HG02885 (cell line): ENCODE results near the gene ADGRV1.

Source experiments
- ATAC-seq: cut with Tn5 transposase; IDR thresholded peaks from one replicate; pipeline ENCODE4 v1.9.1; 2021; ENCODE audit warnings: mild to moderate bottlenecking; ENCODE audit not compliant: unreplicated experiment, poor library complexity

The ADGRV1 gene

GRCh38 chr5:90558344-90559192 is at the start of gene ADGRV1:
Gene ADGRV1, plus strand, starts transcription at chr5:90558797. Its CDS starts 99 bp downstream, at chr5:90558896.
- ATAC-seq = peak; percentile 60

GRCh38 chr5:90510438-90510837 is 48.2 kb upstream of the ADGRV1 start:
- ATAC-seq = no peak

- no peak for ATAC-seq
These were observed 44.1 kb upstream of the ADGRV1 start for GRCh38 chr5:90514520-90514919.

DNA sequence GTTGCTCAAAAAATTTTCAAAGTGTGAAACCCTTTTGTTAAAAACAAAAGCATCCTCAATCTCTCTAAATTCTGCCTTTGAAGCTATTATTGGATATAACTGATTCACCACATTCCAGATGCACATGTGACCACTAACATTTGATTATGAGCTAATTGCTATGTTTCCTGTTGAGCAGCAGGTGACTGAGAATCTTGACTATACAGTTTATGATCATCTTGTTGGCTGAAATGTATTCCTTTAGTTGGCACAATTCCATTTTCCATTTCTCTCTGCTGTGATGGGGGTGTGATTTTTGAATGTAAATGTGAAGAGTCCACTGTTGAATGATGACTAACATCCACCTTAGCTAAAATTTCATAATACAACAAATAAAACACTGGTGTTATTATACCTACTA is 39.9 kb upstream of the ADGRV1 start:
- no peak for ATAC-seq

DNA sequence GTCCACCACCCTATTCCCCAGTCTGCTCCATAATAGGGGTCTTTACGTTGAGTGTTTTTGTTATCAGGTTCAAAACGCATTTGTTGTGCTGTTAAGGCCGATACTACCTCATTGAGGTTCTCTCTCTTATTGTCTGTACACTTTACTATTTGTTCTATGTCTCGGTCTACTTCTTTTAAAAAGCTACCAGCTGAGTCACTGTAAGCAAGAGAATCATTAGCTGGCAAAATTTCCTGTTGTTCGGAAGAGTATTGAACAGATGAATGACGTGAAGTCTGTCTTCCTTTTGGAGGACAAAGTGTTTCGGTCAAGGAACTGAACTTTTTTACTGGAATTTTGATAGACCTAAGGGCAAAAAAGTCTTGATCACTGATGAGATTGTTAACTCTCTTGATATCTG is 39.5 kb upstream of the ADGRV1 start:
- ATAC-seq = no peak

GRCh38 chr5:90528601-90529193 is 29.9 kb upstream of the ADGRV1 start:
- peak; percentile 3 for ATAC-seq

- peak; percentile 89 for ATAC-seq
These were observed 29.2 kb upstream of the ADGRV1 start, which contains the start of gene LYSMD3 for GRCh38 chr5:90529194-90529938. Gene LYSMD3, minus strand, starts transcription at chr5:90529584. Its CDS starts 4,295 bp downstream, at chr5:90525289.

DNA sequence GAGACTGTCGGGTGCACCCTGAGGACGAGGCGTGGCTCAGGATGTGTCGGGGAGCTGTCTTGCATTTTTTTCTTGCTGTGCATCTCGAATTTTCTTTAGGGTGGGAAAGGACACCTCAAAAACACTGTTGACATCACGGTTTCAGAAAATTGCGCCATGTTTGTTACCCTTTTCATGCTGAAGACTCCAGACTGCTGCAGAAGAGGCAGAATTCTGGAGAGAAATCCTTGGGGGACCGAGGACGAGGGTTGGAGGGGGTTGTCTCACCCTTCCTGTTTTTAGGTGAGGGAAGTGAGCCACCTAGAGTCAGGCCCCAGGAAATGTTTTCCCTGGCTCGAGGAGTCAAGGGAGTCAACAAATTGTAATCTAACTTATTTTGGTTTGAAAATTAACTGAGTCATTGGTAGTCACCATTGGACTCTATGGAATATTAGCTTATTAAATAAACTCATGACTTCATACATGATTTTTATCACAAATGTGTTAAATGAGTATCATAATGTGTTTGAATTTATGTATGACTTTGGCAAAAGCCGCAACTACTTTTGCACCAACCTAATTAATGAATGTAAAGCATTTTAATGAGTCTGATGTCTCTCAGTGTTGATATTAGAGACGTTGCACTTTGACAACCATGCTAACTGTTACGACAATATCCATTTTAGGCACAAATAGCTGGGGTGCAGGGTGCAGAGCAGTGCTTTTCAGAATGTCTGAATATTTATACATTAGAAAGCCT is 28.5 kb upstream of the ADGRV1 start:
- ATAC-seq = peak; percentile 52

DNA sequence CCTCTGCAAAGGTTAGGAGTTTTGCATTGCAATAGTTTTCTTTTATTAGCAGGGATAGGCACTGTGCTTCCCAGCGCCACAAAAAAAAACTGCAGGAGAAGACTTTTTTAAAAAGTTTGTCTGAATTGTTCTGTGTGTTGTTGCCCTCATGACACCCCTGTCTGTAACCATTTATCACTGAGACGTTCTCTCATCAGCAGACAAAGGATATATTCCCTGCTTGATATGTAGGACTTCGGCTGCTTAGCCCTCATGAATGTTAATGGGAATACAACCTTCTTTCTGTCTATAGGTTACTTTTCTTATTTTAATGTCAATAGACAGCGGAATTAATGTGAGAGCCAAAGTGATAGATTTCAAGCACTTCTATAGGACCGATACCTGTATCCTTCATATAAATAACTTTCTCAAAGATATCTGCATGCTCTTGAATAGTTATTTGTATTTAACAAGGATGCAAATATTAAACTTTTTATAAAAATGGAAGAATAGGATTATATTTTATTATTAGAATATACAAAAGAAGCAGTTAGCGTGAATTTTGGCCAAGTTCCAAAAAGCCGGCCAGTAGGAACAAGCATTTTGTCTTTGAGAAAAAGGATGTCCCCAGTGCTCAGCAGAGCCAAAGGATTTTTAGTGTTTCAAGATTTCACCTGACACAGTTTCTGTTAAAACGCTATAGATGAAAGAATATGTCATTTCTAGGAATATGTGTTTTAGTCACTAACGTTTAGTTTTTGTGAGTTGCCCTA is 27.7 kb upstream of the ADGRV1 start:
- no peak for ATAC-seq

GRCh38 chr5:90533794-90534193 is 24.8 kb upstream of the ADGRV1 start:
- no peak for ATAC-seq

DNA sequence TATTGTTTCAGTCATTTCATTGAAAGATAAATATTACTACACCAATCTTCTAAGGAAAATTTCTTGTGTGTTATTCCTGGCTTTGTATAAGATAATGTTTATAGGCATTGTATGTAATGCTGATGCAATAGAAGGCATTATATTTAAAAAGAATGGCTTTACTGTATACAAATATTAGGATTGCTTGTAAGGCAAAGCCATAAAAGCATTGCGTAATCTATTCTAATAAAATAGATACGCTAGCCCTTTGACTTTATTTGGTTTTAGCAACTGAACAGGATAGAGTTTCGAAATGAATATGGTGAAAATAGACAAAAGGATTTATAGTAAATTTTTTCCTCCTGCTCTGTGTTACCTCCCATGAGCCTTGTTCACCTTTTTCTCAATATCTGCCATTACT is 23.7 kb upstream of the ADGRV1 start:
- ATAC-seq = no peak

DNA sequence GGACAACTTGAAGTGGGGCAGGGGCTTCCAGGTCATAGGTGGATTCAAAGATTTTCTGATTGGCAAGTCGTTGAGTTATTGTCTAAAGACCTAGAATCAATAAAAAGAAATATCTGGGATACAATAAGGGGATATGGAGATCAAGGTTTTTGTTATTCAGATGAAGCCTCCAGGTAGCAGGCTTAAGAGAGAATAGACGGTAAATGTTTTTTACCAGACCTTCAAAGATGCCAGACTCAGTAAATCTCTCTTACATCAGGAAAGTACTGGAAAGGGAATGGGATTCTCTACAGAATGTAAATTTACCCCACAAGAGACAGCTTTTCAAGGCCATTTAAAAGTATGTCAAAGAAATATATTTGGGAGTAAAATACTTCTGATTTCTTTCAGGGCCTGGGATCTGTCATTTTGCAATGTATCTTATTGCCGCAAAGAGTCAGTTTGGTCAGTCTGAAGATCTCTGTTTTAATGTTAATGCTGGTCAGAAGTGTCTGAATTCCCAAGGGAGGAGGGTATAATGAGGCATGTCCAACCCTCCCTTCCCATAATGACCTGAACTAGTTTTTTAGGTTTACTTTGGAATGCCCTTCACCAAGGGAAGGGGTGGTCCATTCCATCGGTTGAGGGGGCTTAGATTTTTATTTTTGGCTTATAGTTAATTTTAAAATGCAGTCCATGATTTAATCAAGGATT is 15.6 kb upstream of the ADGRV1 start:
- ATAC-seq = no peak

DNA sequence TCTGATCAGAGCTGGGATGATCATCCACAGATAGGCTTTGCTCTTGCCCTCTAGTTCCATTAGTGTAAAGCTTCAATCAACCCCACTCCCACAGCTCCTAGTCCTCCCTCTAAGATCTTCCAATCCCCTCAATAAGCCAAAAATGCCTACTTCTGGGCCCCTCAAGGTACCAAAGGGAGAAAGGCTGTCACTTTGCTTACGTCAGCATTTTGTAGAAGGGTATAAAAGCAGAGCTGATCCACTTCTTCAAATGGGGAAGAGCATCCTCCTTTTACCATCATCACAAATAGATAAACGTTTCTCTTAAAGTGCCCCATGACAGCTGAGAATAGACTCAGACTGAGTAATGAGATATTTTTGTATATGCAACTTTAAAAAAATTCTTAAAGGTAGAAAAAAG is 13.1 kb upstream of the ADGRV1 start:
- ATAC-seq = no peak

DNA sequence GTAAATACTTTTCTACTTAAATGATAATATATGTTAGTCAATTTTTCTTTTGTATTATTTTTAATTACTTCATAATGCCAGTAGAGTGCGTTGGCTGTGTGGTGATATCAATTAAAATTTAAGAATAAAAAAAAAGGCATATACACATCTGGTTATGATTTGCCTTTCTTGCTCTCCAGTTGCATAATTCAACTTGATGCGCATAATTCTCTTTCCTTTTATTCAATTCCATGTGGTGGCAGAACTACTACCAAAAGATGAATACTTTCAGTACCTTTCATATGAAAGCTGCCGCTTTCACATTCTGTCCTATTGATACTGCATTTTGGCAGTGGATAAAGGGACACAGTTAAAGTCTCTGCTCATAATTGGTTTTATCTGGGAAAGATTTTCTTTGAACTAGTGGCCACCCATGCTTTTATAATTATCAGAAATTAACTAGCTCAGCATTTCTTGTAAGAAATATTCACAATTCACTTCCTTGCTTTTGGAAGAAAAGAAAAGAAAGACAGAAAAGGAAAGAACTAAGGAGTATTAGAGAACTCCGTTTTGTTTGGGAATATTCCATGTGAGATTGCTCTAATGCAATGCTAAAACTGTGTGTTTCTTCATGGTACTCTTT is 12.3 kb upstream of the ADGRV1 start:
- ATAC-seq = no peak

DNA sequence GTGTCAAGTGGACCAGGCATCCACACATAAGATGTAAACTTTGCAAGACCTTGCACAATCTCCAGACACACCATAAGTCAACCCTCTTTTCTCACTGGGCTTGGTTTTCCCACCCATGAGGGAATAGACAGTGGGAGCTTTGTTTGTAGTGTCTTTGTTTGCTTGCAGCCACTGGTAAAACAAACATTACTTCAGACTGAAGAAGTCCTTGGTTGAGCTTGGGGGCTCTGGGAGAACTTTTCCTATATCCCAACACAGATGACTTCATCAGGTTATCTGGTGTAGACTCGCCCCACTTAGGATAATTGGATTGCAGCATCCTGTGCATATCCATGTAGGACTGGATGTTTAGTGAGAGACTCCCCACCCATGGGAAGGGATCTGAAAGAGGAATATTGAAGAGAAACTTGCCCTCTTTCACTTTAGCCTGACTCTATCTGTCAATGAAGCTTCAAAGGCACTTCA is 11.5 kb upstream of the ADGRV1 start:
- no peak for ATAC-seq

- ATAC-seq = no peak
These were observed 10.5 kb upstream of the ADGRV1 start for GRCh38 chr5:90548069-90548593.

DNA sequence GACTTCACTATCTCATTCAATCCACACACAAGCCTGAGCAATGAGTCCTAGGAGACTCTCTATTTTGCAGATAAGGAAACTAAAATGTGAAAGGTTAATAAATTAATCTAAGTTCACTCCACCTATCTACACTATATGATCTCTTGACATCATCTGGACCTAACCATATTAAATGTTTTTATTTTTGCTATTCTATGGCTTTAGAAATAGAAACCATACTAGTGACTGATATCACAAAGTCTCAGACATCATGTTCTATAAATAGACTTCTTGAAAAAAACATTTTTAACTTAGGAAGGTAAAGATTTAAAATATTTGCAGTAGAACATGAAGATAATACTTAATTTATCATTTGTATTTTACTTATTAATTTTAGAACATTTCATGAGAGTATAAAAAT is 9.4 kb upstream of the ADGRV1 start:
- no peak for ATAC-seq

- ATAC-seq = no peak
These were observed 8.8 kb upstream of the ADGRV1 start for GRCh38 chr5:90549729-90550275.
